HG03196 (cell line): Measurements from ENCODE around the gene TMEM108.
"Not testable (repeated sequence)": the region's sequence is repeated elsewhere in the genome, so short reads cannot be mapped to it uniquely, and the experiment has no call there.

Experiments
- ATAC-seq: cut with Tn5 transposase; IDR thresholded peaks from one replicate; pipeline ENCODE4 v1.9.1; 2021; ENCODE audit not compliant: unreplicated experiment

The TMEM108 gene

DNA sequence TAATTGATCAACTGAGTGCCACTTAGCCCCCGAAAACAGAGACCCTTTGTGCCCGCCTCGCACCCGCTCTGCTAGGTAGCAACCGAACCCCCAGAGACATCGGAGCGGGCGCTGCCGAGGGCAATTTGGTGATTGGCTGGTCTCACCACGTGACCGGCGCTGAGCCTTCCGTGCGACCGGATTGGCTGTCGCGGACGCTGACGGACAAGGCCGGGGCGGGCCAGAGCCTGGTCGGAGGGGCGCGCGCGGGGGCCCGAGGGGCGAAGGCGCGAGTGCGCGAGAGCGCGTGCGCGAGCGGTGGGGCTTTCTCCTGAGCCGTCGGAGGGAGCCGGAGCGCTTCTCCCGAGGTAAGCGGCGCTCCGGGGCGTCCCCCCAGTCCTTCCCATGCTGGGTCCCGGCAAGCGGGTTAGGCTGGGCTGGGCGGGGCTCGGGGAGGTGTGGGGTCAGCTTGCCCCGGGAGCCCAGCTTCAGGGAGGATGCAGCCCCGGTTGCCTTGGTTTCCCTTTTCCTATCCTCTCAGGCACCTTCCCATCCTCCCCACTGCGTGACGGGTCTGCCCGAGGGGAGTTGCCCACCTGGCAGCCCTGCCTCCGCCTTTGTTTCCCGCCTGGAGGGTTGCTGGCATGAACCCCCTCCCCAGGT lies at the start of gene TMEM108:
Gene TMEM108 (plus strand): TSS at position 303 of the 642 bp plus-strand sequence.
- ATAC-seq: no peak

DNA sequence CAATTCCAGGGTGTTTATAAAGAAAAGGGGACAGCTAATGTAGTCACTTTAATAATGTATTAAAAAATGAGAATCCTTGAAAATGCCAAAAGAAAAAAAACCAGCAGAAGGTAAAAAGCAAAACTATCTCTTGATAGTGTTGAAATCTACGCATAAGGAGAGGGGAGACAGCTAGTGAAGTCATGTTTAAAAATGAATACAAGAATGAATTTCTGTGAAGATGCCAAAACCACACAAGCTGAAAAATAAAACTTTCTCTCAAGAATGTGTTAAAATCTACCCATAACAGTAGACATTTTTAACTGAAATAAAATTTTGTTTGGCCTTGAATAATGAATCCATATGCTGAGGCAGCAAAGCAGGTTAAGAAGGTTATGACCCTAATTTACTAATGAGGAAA lies 42.2 kb upstream of the TMEM108 start:
- ATAC-seq: no peak

GRCh38 chr3:132997404-132998185 lies 40.6 kb upstream of the TMEM108 start:
- ATAC-seq: no peak

- not testable (repeated sequence) for ATAC-seq
Observed at GRCh38 chr3:133005032-133005431, 33.2 kb upstream of the TMEM108 start.

DNA sequence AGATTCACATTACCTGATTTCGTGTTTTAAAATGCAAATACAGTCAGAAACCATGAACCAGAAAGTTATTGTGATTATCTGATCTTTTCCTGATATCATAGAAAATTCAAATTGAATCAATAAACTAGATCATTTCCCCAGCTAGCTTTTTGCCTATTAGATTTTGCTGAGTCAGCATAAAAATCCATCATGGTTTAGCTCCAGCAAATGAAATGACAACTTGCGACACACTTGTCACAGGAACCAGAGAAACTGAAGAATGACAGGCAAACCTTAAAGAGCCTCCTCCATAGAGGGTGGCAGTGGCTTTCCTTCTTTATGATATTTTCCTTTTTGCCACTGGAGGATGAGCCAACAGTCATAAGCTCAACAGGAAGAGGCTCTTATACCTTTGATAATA lies 30.6 kb upstream of the TMEM108 start:
- ATAC-seq: no peak

- ATAC-seq: no peak
Observed at GRCh38 chr3:133014325-133014724, 23.9 kb upstream of the TMEM108 start.

- not testable (repeated sequence) for ATAC-seq
Observed at GRCh38 chr3:133015573-133015972, 22.6 kb upstream of the TMEM108 start.

GRCh38 chr3:133016838-133017309 lies 21.3 kb upstream of the TMEM108 start:
- no peak for ATAC-seq

DNA sequence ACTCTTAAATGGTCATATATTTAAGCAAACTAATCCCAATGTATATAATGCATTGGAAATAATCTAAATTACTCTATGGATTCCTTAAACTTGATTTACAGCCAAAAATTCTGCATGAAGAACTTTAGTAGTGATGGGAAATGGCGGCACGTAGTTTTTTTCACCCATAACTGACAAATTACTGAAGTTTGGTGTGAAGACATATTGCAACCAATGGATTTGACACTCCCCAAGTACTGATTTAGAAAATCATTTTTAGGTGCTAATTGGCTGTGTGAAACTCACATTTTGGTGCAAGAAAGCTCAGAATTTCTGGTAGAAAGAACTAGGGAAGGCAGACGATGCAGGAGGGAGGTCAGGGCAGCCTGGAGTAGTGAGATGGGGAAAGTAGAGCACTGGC lies 19.3 kb upstream of the TMEM108 start:
- no peak for ATAC-seq

GRCh38 chr3:133021206-133021605 lies 17.0 kb upstream of the TMEM108 start:
- no peak for ATAC-seq

- ATAC-seq: no peak
Observed at GRCh38 chr3:133023362-133023761, 14.8 kb upstream of the TMEM108 start.

DNA sequence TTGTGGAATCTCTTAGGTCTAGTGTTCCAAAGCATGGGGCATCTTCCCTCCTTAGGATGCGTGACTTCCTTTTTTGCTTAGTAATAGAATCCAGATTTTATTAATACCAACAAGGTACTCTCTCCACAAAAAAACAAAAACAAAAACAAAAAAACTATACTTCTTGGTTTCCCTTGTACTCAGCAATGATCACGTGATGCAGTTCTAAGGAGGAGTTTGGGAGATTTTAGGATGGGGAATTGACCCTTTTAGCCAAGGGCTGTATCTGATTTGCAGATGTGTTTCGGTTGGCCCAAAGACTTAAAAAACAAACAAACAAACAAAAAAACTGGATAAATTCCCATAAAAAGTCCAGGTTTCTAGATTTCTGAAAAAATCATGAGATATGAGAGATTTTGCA lies 12.6 kb upstream of the TMEM108 start:
- no peak for ATAC-seq

DNA sequence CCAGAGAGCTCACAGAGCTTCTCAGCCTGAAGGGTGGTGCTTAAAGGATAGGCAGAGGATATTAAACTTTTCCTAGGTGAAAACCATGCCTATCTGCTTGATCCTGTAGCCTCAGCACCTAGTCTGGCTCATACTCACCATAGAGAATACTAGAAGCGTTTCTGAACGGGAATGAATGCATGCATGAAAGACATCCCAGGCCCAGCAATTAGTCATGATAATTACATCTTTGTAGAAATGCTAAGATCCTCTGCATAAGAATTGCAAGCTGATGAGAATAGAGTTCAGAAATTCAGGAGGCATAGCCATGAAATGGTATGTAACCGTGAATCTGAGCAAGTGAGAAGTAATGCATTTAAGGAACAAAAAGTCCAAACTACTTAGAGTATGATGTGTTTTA lies 5.9 kb upstream of the TMEM108 start:
- no peak for ATAC-seq

GRCh38 chr3:133037436-133037835 lies 755 bp upstream of the TMEM108 start:
- ATAC-seq: no peak

DNA sequence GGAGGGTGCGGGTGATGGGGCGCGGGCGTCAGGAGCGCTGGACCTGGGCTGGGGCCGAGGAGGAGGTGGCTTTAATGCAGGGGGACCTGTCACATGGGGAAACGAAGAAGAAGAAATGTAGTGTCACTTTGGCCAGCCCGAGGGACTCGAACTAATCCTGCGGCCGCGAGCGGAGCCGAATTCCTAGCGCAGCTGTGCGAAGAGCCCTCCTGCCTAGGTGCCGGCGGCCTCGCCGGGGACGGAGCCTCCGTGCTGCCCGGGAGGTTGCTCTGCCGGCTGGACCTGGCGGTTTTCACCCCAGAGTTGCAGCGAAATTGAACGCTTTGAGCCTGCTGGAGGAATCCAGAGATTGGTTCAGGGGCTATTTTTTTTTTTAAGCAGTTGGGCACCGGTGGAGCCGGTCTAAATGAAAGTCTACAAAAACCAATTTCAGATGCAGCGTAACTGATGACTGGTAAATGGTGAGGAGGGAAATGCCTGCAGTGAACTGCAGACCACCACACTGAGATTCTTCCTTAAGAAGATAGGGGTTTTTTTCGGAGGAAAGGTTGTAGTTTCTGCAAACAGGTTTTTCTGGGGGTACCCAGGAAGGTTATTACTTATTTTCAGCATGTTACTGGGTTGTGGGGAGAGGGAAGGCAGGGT lies 662 bp downstream of the TMEM108 start:
- no peak for ATAC-seq

- no peak for ATAC-seq
Observed at GRCh38 chr3:133040696-133041523, 2.7 kb downstream of the TMEM108 start.

DNA sequence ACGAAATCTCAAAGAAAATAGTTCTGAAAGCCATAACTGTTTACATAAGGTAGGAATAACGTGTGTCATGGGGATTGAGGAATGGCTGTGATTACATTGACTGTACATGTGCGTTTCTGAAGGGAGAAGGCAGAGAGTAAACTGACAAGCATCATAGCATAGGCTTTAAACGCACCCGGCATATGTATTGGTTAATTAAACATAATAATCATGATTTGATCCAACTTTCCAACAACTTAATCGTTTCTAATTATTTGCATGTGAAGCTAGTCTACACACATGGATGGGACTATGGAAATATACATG lies 3.3 kb downstream of the TMEM108 start:
- no peak for ATAC-seq

GRCh38 chr3:133042778-133043177 lies 4.6 kb downstream of the TMEM108 start:
- no peak for ATAC-seq

GRCh38 chr3:133047980-133048379 lies 9.8 kb downstream of the TMEM108 start:
- no peak for ATAC-seq

- no peak for ATAC-seq
Observed at GRCh38 chr3:133049491-133049890, 11.3 kb downstream of the TMEM108 start.

DNA sequence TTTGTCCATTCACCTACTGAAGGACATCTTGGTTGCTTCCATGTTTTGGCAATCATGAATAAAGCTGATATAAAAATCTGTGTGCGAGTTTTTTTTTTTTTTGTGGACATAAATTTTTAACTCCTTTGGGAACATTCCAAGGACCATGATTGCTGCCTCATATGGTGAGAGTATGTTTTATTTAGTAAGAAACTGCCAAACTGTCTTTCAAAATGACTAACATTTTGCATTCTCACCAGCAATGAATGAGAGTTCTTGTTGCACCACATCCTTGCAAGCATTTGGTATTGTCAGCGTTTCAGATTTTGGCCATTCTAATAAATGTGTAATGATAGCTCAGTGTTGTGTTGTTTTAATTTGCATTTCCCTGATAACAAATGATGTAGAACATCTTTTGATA lies 12.7 kb downstream of the TMEM108 start:
- no peak for ATAC-seq
